Measurements from ENCODE around the gene MTCL1. TPM values are rescaled to one million over a fixed set of nuclear protein-coding genes. Genes with fewer than 3 reads are reported as not detected.

MTCL1 gene
- total and polyA plus RNA-seq, 8 donors = 7.1 to 16.0 (median 11.9) TPM

GRCh38 chr18:8730080-8730827 is 24.9 kb downstream of the MTCL1 start:
- DNase-seq (peak in 2 of 4 donors; percentile 43 to 64), ATAC-seq (peak; percentile 96)
- no peaks in the 10 kb centered on the region for H3K9me3 ChIP-seq

GRCh38 chr18:8732442-8733360 is 27.3 kb downstream of the MTCL1 start:
- H3K4me3 ChIP-seq = no peak overlapping the region
- no peak for DNase-seq
- no peaks in the 10 kb centered on the region for H3K36me3 ChIP-seq
- no peak for TF ChIP-seq CTCF (IDR thresholded peaks at IDR 0.05)
- intact Hi-C loops (cut with DNase I) = no loop called here
- no peaks in the 10 kb centered on the region for H3K4me1 ChIP-seq
- ATAC-seq = no peak
- no peaks in the 10 kb centered on the region for H3K27me3 ChIP-seq
- H3K27ac ChIP-seq = no peak overlapping the region
- H3K9me3 ChIP-seq = no peaks in the 10 kb centered on the region

More at GRCh38 chr18:8730080-8730827, 24.9 kb downstream of the MTCL1 start:
- Histone ChIP-seq H3K27me3 (no peaks in the 10 kb centered on the region), H3K4me1 (no peaks in the 10 kb centered on the region), H3K27ac (peak overlapping the region in 1 of 2 donors; percentile 4), H3K4me3 (no peak overlapping the region), H3K36me3 (no peaks in the 10 kb centered on the region)
- intact Hi-C loops (cut with DNase I) = no loop called here
- no peak for TF ChIP-seq CTCF (IDR thresholded peaks at IDR 0.05)

- no peaks in the 10 kb centered on the region for H3K27me3 ChIP-seq
- no peak for TF ChIP-seq CTCF (IDR thresholded peaks at IDR 0.05)
- no peak for ATAC-seq
- H3K36me3 ChIP-seq = no peaks in the 10 kb centered on the region
- H3K4me3 ChIP-seq = no peak overlapping the region
- no peaks in the 10 kb centered on the region for H3K4me1 ChIP-seq
- no peak overlapping the region for H3K27ac ChIP-seq
- H3K9me3 ChIP-seq = no peaks in the 10 kb centered on the region
- DNase-seq = no peak
- intact Hi-C loops (cut with DNase I) = no loop called here
Observed at GRCh38 chr18:8734496-8734895, 29.1 kb downstream of the MTCL1 start.

GRCh38 chr18:8735274-8735673 is 29.9 kb downstream of the MTCL1 start:
- no peak for DNase-seq
- Histone ChIP-seq H3K9me3 (no peaks in the 10 kb centered on the region), H3K4me1 (no peaks in the 10 kb centered on the region), H3K27me3 (no peaks in the 10 kb centered on the region), H3K27ac (no peak overlapping the region), H3K4me3 (no peak overlapping the region), H3K36me3 (no peaks in the 10 kb centered on the region)
- no peak for ATAC-seq
- intact Hi-C loops (cut with DNase I) = no loop called here
- TF ChIP-seq CTCF (IDR thresholded peaks at IDR 0.05) = no peak

GRCh38 chr18:8741117-8741516 is 35.8 kb downstream of the MTCL1 start:
- no peaks in the 10 kb centered on the region for H3K4me1 ChIP-seq
- H3K27ac ChIP-seq = no peak overlapping the region
- no peak for ATAC-seq
- H3K9me3 ChIP-seq = no peaks in the 10 kb centered on the region
- DNase-seq = no peak
- no peaks in the 10 kb centered on the region for H3K27me3 ChIP-seq
- no peak overlapping the region for H3K4me3 ChIP-seq
- TF ChIP-seq CTCF (IDR thresholded peaks at IDR 0.05) = no peak
- intact Hi-C loops (cut with DNase I) = no loop called here
- no peaks in the 10 kb centered on the region for H3K36me3 ChIP-seq

Data from left lung (tissue), 10 donors.